ACC112 (cell line): Measurements from ENCODE around the gene CPN2.
A peak's percentile ranks its signal among the peaks of the same experiment; 100 is the strongest.

Source experiments
- H2AFZ ChIP-seq: fragments of 200-600 bp; sonication (generic); one replicate; pipeline ENCODE4 v1.6.0; 2017; ENCODE audit warnings: antibody characterized with exemption, low read length; ENCODE audit not compliant: unreplicated experiment
- H3K27ac ChIP-seq: fragments of 200-600 bp; sonication (generic); 2 replicates; pipeline ENCODE4 v1.5.1; 2014; ENCODE audit warnings: low read depth, mild to moderate bottlenecking, antibody characterized with exemption, low read length, moderate library complexity
- H3K27me3 ChIP-seq: fragments of 200-600 bp; sonication (generic); 2 replicates; pipeline ENCODE4 v1.6.1; 2014; ENCODE audit warnings: mild to moderate bottlenecking, antibody characterized with exemption, low read length, moderate library complexity, mixed read lengths; ENCODE audit not compliant: insufficient read depth
- H3K36me3 ChIP-seq: fragments of 200-600 bp; sonication (generic); 2 replicates; pipeline ENCODE4 v1.6.1; 2016; ENCODE audit warnings: mild to moderate bottlenecking, antibody characterized with exemption, low read length, moderate library complexity, mixed read lengths; ENCODE audit not compliant: insufficient read depth
- H3K4me1 ChIP-seq: fragments of 200-600 bp; sonication (generic); one replicate; pipeline ENCODE4 v1.6.1; 2016; ENCODE audit warnings: low read length, mixed read lengths; ENCODE audit not compliant: insufficient read depth, unreplicated experiment, control insufficient read depth
- H3K4me3 ChIP-seq: fragments of 200-600 bp; sonication (generic); 2 replicates; pipeline ENCODE4 v1.5.1; 2014; ENCODE audit warnings: mild to moderate bottlenecking, low read depth, low read length
- H3K79me2 ChIP-seq: fragments of 200-600 bp; sonication (generic); one replicate; pipeline ENCODE4 v1.6.0; 2016; ENCODE audit warnings: low read length; ENCODE audit not compliant: control insufficient read depth, unreplicated experiment, insufficient read depth

CPN2 gene

DNA sequence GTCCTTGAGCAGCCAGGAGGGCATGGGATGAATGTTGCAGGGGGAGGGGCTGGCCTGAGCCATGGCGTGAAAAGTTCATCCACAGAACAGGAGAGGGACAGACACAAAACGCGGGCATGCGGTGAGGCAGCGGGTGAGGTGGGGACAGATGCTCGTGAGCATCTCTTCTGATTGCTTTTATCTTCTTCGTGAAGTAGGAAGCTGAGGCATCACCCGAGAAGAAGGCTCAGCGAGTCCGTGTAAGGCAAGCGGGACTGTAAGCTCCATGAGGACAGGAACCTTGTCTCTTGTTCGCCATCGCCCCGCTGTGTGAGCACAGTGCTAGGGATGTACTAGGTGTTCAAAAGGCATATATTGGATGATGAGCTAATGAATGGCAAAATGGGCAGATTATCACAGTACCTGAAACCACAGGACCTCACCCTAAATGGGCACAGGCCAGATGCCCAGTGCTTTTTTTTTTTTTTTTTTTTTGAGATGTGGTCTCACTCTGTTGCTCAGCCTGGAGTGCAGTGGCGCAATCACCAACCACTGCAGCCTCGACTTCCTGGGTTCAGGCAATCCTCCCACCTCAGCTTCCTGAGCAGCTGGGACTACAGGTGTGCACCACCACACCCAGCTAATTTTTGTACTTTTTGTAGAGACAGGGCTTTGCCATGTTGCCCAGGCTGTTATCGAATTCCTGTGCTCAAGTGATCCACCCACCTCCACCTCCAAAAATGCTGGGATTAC, 46.8 kb downstream of the CPN2 start:
- no peak overlapping the region for H3K4me3 ChIP-seq
- no peaks in the 10 kb centered on the region for H3K79me2 ChIP-seq
- no peak overlapping the region for H2AFZ ChIP-seq
- no peaks in the 10 kb centered on the region for H3K4me1 ChIP-seq
- H3K27ac ChIP-seq, result no peak overlapping the region
- peaks cover 24% of the 10 kb centered on the region for H3K27me3 ChIP-seq
- no peaks in the 10 kb centered on the region for H3K36me3 ChIP-seq

DNA sequence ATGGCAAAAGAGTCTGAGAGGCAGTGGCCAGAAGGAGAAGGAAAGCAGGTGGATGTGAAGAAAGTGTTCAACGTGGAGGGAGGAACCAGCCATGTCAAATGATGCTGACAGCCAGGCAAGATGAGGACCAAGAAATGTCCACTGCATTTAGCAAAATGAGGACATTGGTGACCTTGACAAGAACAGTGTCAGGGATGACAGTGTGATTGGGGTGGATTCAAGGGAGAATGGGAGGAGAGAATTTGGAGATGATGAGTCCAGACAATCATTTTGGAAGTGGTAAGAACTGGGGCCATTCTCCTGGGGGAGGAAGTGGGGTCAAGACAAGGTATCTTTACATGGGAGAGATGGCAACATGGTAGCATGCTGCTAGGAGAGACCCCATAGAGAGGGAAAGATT, 47.4 kb downstream of the CPN2 start:
- H3K4me3 ChIP-seq, result no peak overlapping the region
- H3K27ac ChIP-seq, result no peak overlapping the region
- peaks cover 24% of the 10 kb centered on the region for H3K27me3 ChIP-seq
- H3K4me1 ChIP-seq, result no peaks in the 10 kb centered on the region
- H2AFZ ChIP-seq, result no peak overlapping the region
- H3K79me2 ChIP-seq, result no peaks in the 10 kb centered on the region
- no peaks in the 10 kb centered on the region for H3K36me3 ChIP-seq

DNA sequence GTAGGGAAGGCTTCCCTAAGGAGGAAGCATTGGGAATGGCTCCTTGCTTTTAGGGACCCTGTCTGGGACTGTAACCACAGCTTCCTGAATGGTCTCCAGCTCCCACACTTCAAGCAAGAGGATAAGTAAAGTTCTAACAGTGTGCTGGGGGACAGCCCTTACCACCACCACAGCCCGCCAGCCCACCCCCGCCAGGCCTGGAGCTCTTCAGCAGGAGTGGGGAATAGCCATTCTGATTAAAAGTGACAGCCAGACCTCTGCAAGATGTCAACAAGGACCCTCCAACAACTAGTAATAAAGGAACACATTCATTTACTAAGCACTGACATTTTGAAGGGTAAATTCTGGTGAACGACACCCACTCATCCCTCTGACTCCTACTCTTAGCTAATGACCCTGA, 49.4 kb downstream of the CPN2 start:
- no peak overlapping the region for H3K27ac ChIP-seq
- no peaks in the 10 kb centered on the region for H3K79me2 ChIP-seq
- peaks cover 21% of the 10 kb centered on the region for H3K27me3 ChIP-seq
- no peak overlapping the region for H2AFZ ChIP-seq
- H3K36me3 ChIP-seq, result no peaks in the 10 kb centered on the region
- H3K4me1 ChIP-seq, result peaks cover 2% of the 10 kb centered on the region
- no peak overlapping the region for H3K4me3 ChIP-seq

DNA sequence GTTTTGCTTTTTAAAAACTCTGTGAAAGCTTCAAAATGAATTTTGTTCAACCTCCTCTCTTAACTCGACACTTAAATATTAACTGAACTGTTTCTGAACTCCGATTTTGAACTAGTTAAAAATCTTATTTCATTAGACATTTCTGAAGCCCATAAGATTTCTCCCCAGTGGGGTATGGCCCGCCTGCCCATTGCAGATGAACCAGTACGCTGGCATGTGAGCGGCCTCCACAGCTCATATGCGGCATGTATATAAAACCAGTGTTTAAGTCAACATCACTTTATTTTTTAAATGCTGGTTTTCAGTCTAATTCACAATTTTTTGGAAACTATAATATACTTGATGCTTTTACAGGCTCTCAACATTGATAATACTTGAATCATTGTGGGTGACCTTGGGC, 50.2 kb downstream of the CPN2 start:
- peaks cover 17% of the 10 kb centered on the region for H3K27me3 ChIP-seq
- peaks cover 7% of the 10 kb centered on the region for H3K4me1 ChIP-seq

DNA sequence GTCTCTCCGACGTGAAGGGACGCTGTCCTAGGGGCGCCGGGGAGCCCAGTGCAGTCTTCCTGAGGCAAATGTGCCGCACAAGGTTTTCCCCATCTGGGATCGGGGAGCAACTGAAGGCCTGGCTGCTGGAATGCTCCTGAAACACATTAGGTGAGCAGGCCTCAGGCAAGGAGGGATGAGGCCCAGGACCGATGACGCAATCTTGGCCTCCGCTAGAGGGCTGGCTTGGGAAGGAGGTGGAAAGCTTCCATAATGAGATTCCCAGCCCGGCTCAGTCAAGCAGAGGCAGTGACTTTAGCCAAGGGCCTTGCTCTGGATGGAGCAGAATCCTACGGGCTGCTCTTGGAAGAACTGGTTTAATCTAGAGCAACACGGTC, 50.8 kb downstream of the CPN2 start:
- peaks cover 7% of the 10 kb centered on the region for H3K4me1 ChIP-seq
- no peak overlapping the region for H2AFZ ChIP-seq
- peaks cover 13% of the 10 kb centered on the region for H3K27me3 ChIP-seq
- H3K79me2 ChIP-seq, result no peaks in the 10 kb centered on the region
- H3K4me3 ChIP-seq, result no peak overlapping the region
- no peaks in the 10 kb centered on the region for H3K36me3 ChIP-seq
- H3K27ac ChIP-seq, result no peak overlapping the region

More for the DNA sequence above, 50.2 kb downstream of the CPN2 start:
- Histone ChIP-seq H3K36me3 (no peaks in the 10 kb centered on the region), H3K27ac (no peak overlapping the region), H2AFZ (no peak overlapping the region), H3K79me2 (no peaks in the 10 kb centered on the region), H3K4me3 (no peak overlapping the region)

DNA sequence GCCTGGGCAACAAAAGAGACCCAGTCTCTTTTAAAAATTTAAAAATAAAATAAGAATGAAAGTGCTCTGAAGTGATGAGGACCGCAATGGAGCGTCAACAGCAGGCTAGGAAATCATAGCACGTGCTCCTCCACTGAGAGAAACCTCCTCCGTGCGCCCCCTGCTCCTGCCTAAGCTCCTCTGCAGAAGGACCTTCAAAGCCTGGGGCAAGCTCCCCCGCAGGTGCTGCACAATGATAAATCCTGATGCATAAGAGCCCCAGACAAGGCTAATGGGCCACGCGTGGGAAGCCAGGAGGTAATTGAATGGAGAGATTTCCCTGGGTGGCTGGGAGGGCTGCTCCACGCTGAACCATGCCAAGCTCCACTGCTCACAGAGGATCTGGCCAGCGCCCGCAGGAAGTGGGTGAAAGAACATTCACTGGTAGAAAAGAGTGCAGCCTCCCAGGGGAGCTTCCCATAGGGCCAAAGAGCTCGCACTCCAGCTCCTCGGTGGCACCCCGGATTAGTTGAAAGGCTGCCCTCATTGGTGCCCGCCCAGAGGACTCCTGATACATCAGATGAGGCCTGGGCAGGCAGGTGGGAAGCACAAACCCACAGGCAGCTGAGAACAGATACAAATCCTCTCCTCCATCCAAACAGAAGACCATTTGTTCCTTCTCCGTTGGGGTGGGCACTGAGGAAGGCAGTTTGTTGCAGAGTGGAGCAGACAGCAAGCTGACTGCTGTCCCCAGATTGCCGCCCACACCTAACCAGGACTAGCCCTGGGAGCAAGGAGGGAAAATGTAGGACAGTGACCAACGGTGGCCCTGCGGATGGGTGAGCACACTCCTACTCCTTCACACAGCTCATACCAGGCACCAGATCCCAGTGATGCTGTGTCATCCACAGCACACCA, 52.5 kb downstream of the CPN2 start:
- H2AFZ ChIP-seq, result no peak overlapping the region
- H3K27ac ChIP-seq, result no peak overlapping the region
- H3K27me3 ChIP-seq, result peaks cover 6% of the 10 kb centered on the region
- H3K4me3 ChIP-seq, result no peak overlapping the region
- no peaks in the 10 kb centered on the region for H3K79me2 ChIP-seq
- H3K36me3 ChIP-seq, result no peaks in the 10 kb centered on the region
- H3K4me1 ChIP-seq, result peaks cover 7% of the 10 kb centered on the region

- H2AFZ ChIP-seq, result peak overlapping the region; percentile 26
- H3K27ac ChIP-seq, result peak overlapping the region; percentile 47
- H3K36me3 ChIP-seq, result no peaks in the 10 kb centered on the region
- no peaks in the 10 kb centered on the region for H3K79me2 ChIP-seq
- H3K27me3 ChIP-seq, result no peaks in the 10 kb centered on the region
- peaks cover 7% of the 10 kb centered on the region for H3K4me1 ChIP-seq
- peak overlapping the region; percentile 54 for H3K4me3 ChIP-seq
Measured at GRCh38 chr3:194296454-194297263, 54.5 kb downstream of the CPN2 start.

DNA sequence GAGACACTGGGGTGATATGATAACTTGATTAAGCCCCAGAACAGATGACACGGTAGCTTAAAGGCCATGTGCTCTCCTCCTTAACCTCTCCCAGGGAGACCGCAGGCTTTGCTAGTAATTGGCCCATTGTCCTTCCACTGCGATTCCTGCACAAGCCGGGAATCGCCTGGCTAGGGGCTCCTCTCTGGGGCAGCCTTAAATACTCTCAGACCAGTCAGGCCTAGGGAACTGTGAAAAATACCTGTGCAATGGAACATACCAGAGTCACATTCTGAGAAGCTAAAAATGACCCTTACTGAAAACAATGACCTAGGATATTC, 56.3 kb downstream of the CPN2 start:
- no peak overlapping the region for H3K27ac ChIP-seq
- no peak overlapping the region for H3K4me3 ChIP-seq
- H3K4me1 ChIP-seq, result peaks cover 7% of the 10 kb centered on the region
- peaks cover 3% of the 10 kb centered on the region; the same call in 1 of the 2 replicates for H3K36me3 ChIP-seq
- H3K79me2 ChIP-seq, result no peaks in the 10 kb centered on the region
- H2AFZ ChIP-seq, result no peak overlapping the region
- no peaks in the 10 kb centered on the region for H3K27me3 ChIP-seq

- Histone ChIP-seq H3K36me3 (peaks cover 3% of the 10 kb centered on the region; the same call in 1 of the 2 replicates), H3K27ac (no peak overlapping the region), H3K27me3 (no peaks in the 10 kb centered on the region), H2AFZ (no peak overlapping the region), H3K4me3 (no peak overlapping the region), H3K4me1 (peaks cover 7% of the 10 kb centered on the region), H3K79me2 (no peaks in the 10 kb centered on the region)
Measured at GRCh38 chr3:194294199-194294894, 56.8 kb downstream of the CPN2 start.

DNA sequence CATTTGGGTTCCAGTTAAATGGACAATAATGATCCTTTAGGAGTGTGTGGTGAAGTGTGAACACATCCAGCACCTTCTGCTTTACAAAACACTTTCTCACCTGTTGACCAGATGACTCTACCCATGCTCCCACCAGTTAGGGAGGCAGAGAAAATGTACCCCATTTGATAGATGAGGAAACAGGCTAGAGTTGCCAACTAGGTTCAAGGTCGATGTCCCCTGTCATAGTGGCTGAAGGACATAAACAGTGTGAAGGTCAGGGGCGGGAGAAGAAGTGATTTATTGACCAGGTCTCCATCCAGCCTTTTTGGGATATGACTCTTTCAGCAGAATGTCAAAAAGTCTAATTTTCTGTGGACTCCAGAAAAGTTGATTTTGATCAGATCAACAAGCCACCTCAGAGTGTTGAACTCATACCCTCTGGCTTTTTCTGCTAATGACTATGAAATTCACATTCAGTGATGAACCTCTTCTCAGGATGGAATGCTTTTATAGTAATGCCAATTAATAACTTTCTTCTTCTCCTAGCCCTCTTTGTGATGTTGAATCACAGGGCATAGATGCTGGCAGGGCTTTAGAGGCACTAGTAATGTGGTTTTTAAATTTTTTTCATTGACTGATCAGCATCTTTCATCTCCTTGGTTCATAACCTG, 57.5 kb downstream of the CPN2 start:
- Histone ChIP-seq H3K4me1 (peaks cover 7% of the 10 kb centered on the region), H3K27ac (no peak overlapping the region), H2AFZ (no peak overlapping the region), H3K79me2 (no peaks in the 10 kb centered on the region), H3K4me3 (no peak overlapping the region), H3K36me3 (peaks cover 3% of the 10 kb centered on the region; the same call in 1 of the 2 replicates), H3K27me3 (0 out of 2 replicates have a peak, but pooled peaks cover 5% of the 10 kb centered on the region)
